ENCODE results near the gene TXNIP. TPM values are rescaled to one million over a fixed set of nuclear protein-coding genes. Genes with fewer than 3 reads are reported as not detected.
A peak's percentile ranks its signal among the peaks of the same experiment; 100 is the strongest.
"Not testable (repeated sequence)": the region's sequence is repeated elsewhere in the genome, so short reads cannot be mapped to it uniquely, and the experiment has no call there.

TXNIP gene
- total and polyA plus RNA-seq, 7 experiments from 2014 or later, result 498 to 5,430 (median 675) TPM

DNA sequence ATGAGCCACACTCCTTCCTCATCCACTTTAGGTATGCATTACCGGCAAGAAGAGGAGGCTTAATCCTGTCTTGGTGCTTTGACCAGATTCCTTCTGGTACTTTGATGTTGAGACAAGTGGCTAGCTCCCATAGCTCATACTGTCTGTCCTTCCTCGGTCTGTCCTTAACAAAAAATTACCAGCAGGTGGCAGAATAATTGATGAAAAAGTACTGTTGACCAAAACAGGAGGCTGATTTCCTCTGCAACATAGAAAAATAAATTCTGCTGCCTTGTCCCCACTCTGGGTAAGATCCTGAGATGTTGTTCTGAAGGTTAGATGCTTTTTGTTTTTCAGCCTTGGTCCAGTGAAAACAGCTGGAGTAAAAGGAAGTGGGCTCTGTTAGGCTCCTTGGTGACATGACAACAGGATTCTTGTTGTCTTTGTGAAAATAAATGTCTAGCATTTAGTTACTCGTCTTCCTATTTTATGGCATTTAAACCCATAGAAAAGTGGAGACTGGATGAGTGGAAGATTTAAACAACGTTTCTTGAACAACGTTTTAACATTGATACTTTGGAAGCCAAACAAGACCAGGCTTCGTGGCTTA lies 36.3 kb upstream of the TXNIP start:
- intact Hi-C loops (cut with micrococcal nuclease), result no loop called here
- ChIA-PET POLR2A (interaction anchor here (0.6 to 3.3 kb wide), 5 partner anchors 14 to 157 kb away, joined by 3 to 12 read pairs (median 4); partner anchors contain the start of genes ANKRD34A and POLR3GL), CTCF (interaction anchor here (0.8 to 1.1 kb wide), 5 partner anchors 19 to 204 kb away, joined by 3 to 9 read pairs (median 6); no protein-coding TSS in a partner anchor)
- H3K36me3 Mint-ChIP-seq, result peaks cover 0 to 7% (median 0%) of the 10 kb centered on the region in 5 donors
- H3K27me3 Mint-ChIP-seq, result peaks cover 0 to 30% (median 6%) of the 10 kb centered on the region in 5 donors
- Histone ChIP-seq H3K27ac (ENCODE audit: low read depth, low read length) (no peak overlapping the region), H3K36me3 (ENCODE audit: control insufficient read depth in 2 of 3, insufficient read depth in 3 of 3, low read length in 3 of 3) (peaks cover 0 to 4% (median 0%) of the 10 kb centered on the region in 3 experiments), H3K4me1 (ENCODE audit: control insufficient read depth in 2 of 2, insufficient read depth in 2 of 2, low read length in 2 of 2) (no peaks in the 10 kb centered on the region), H3K4me3 (ENCODE audit: low read length) (no peak overlapping the region), H3K9me3 (ENCODE audit: control insufficient read depth in 2 of 3, low read length in 3 of 3) (no peaks in the 10 kb centered on the region), H3K27me3 (ENCODE audit: control insufficient read depth in 2 of 2, insufficient read depth in 2 of 2, low read length in 2 of 2) (no peaks in the 10 kb centered on the region)
- ATAC-seq (no peak), DNase-seq (peak in 3 of 9 donors; percentile 19 to 27 (median 25))
- peak overlapping the region in 4 of 9 donors; percentile 14 to 33 (median 30) for H3K27ac Mint-ChIP-seq
- H3K9me3 Mint-ChIP-seq, result peaks cover 0 to 21% (median 0%) of the 10 kb centered on the region in 11 donors
- H3K4me3 Mint-ChIP-seq, result no peak overlapping the region
- H3K4me1 Mint-ChIP-seq, result peaks cover 6 to 36% (median 26%) of the 10 kb centered on the region in 7 donors

DNA sequence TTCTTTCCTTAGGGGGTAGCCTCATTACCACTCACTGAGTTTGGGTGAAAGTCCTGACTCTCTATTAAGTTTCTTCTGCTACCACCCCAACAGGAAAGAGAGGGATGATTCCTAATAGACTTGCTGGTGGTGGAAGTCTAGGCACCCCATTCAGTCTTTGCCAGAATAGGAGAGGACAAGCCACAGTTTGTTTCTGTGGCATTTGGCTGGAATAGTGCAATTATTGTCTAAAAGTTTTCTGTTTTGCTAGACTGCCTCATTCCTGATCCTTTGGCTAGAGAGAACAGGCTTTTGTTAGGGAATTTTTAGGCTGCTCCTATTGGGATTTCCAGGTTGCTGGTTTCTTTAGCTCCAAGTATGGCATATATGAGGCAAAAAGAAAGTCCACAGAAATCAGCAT lies 35.1 kb upstream of the TXNIP start:
- no peak overlapping the region for H3K4me3 ChIP-seq (ENCODE audit: low read length)
- peaks cover 4 to 24% (median 18%) of the 10 kb centered on the region in 7 donors for H3K4me1 Mint-ChIP-seq
- H3K27ac ChIP-seq (ENCODE audit: low read depth, low read length), result no peak overlapping the region
- no peaks in the 10 kb centered on the region for H3K4me1 ChIP-seq (ENCODE audit: control insufficient read depth in 2 of 2, insufficient read depth in 2 of 2, low read length in 2 of 2)
- no peak overlapping the region for H3K4me3 Mint-ChIP-seq
- H3K9me3 Mint-ChIP-seq, result peaks cover 0 to 10% (median 0%) of the 10 kb centered on the region in 11 donors
- H3K27ac Mint-ChIP-seq, result no peak overlapping the region
- DNase-seq, result no peak
- ChIA-PET CTCF (interaction anchor here (0.8 to 1.1 kb wide), 2 partner anchors 9 to 27 kb away, joined by 4 read pairs; no protein-coding TSS in a partner anchor), POLR2A (interaction anchor here (1.6 to 3.3 kb wide), 2 partner anchors 21 to 67 kb away, joined by 8 to 12 read pairs; partner anchors contain the start of genes ANKRD34A and POLR3GL)
- intact Hi-C loops (cut with micrococcal nuclease), result no loop called here
- no peak for ATAC-seq
- peaks cover 0 to 23% (median 5%) of the 10 kb centered on the region in 5 donors for H3K27me3 Mint-ChIP-seq
- no peaks in the 10 kb centered on the region for H3K9me3 ChIP-seq (ENCODE audit: control insufficient read depth in 2 of 3, low read length in 3 of 3)
- no peaks in the 10 kb centered on the region for H3K27me3 ChIP-seq (ENCODE audit: control insufficient read depth in 2 of 2, insufficient read depth in 2 of 2, low read length in 2 of 2)
- no peaks in the 10 kb centered on the region for H3K36me3 Mint-ChIP-seq
- H3K36me3 ChIP-seq (ENCODE audit: control insufficient read depth in 2 of 3, insufficient read depth in 3 of 3, low read length in 3 of 3), result no peaks in the 10 kb centered on the region

DNA sequence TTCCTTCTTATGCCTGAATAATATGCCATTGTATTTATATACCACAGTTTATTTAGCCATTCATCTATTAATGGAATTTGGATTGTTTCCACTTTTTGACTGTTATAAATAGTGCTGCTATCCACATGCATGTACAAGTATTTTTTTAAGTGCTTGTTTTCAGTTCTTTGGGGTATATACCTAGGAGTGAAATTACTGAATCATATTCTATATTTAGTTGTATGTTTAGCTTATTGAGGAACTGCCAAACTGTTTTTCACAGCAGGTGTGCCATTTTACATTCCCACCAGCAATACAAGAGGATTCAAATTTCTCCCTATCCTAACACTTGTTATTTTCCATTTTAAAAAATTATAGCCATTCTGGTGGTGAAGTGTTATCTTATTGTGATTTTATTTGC lies 32.7 kb upstream of the TXNIP start:
- Mint-ChIP-seq H3K27me3 (peaks cover 0 to 39% (median 8%) of the 10 kb centered on the region in 5 donors), H3K36me3 (no peaks in the 10 kb centered on the region), H3K27ac (no peak overlapping the region), H3K9me3 (peaks cover 0 to 1% (median 0%) of the 10 kb centered on the region in 11 donors), H3K4me3 (no peak overlapping the region), H3K4me1 (peaks cover 0 to 6% (median 5%) of the 10 kb centered on the region in 7 donors)
- ChIA-PET POLR2A (no interaction called here), CTCF (interaction anchor here (0.7 kb wide), 2 partner anchors 10 to 180 kb away, joined by 3 to 4 read pairs; no protein-coding TSS in a partner anchor)
- no peak overlapping the region for H3K4me3 ChIP-seq (ENCODE audit: low read length)
- no peaks in the 10 kb centered on the region for H3K9me3 ChIP-seq (ENCODE audit: control insufficient read depth in 2 of 3, low read length in 3 of 3)
- no peak overlapping the region for H3K27ac ChIP-seq (ENCODE audit: low read depth, low read length)
- intact Hi-C loops (cut with micrococcal nuclease), result no loop called here
- no peaks in the 10 kb centered on the region for H3K4me1 ChIP-seq (ENCODE audit: control insufficient read depth in 2 of 2, insufficient read depth in 2 of 2, low read length in 2 of 2)
- no peaks in the 10 kb centered on the region for H3K36me3 ChIP-seq (ENCODE audit: control insufficient read depth in 2 of 3, insufficient read depth in 3 of 3, low read length in 3 of 3)
- no peak for DNase-seq
- H3K27me3 ChIP-seq (ENCODE audit: control insufficient read depth in 2 of 2, insufficient read depth in 2 of 2, low read length in 2 of 2), result peaks cover 0 to 3% of the 10 kb centered on the region in 2 donors
- no peak for ATAC-seq

DNA sequence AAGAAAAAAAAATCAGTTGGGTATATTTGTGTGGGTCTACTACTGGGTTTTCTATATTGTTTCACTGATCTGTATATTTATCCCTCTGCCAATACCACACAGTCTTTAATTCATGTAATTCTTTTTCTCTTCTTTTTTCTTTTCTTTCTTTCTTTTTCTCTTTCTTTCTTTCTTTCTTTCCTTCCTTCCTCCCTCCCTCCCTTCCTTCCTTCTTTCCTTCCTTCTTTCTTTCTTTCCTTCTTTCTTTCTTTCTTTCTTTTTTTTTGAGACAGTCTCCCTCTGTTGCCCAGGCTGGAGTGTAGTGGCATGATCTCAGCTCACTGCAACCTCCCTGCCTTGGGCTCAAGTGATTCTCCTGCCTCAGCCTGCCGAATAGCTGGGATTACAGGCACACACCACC lies 30.3 kb upstream of the TXNIP start:
- H3K4me3 ChIP-seq (ENCODE audit: low read length); H3K4me3 Mint-ChIP-seq; H3K9me3 ChIP-seq (ENCODE audit: control insufficient read depth in 2 of 3, low read length in 3 of 3); DNase-seq; CTCF ChIA-PET; H3K9me3 Mint-ChIP-seq; H3K4me1 ChIP-seq (ENCODE audit: control insufficient read depth in 2 of 2, insufficient read depth in 2 of 2, low read length in 2 of 2); H3K27ac ChIP-seq (ENCODE audit: low read depth, low read length); intact Hi-C loops (cut with micrococcal nuclease); ATAC-seq; POLR2A ChIA-PET; H3K36me3 ChIP-seq (ENCODE audit: control insufficient read depth in 2 of 3, insufficient read depth in 3 of 3, low read length in 3 of 3); H3K36me3 Mint-ChIP-seq; H3K4me1 Mint-ChIP-seq; H3K27me3 ChIP-seq (ENCODE audit: control insufficient read depth in 2 of 2, insufficient read depth in 2 of 2, low read length in 2 of 2): not testable (repeated sequence)
- H3K27me3 Mint-ChIP-seq, result peaks cover 4 to 56% (median 23%) of the 10 kb centered on the region in 5 donors
- peak overlapping the region in 2 of 9 donors; percentile 21 to 25 for H3K27ac Mint-ChIP-seq

DNA sequence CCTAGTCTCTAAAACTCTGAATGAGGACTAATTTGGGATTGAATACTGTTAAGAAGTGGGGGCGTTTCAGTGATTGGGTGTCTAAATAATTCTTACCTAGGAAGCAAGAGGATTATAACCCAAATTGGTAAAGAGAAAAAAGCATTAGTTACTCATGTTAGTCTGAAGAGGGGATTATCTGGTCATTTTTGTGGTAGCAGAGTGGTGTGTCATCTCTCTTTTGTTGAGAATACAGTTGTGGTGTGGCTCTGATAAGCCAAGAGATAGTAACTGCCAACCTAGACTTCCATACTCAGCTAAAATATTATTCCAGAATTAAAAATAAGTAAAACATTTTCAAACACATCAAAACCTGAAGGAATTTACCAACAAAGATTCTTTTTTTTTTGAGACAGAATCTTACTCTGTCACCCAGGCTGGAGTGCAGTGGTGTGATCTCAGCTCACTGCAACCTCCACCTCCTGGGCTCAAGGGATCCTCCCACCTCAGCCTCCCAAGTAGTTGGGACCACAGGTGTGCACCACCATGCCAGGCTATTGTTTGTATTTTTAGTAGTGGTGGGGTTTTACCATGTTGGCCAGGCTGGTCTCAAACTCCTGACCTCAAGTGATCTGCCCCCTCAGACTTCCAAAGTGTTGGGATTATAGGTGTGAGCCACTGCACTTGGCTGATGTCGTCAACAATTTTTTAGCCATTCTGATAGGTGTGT lies 29.6 kb upstream of the TXNIP start:
- H3K4me1 ChIP-seq (ENCODE audit: control insufficient read depth in 2 of 2, insufficient read depth in 2 of 2, low read length in 2 of 2); ATAC-seq; H3K27me3 ChIP-seq (ENCODE audit: control insufficient read depth in 2 of 2, insufficient read depth in 2 of 2, low read length in 2 of 2); H3K4me1 Mint-ChIP-seq; H3K9me3 ChIP-seq (ENCODE audit: control insufficient read depth in 2 of 3, low read length in 3 of 3); DNase-seq; H3K4me3 ChIP-seq (ENCODE audit: low read length); H3K27ac ChIP-seq (ENCODE audit: low read depth, low read length); H3K27ac Mint-ChIP-seq; H3K4me3 Mint-ChIP-seq; H3K9me3 Mint-ChIP-seq; intact Hi-C loops (cut with micrococcal nuclease); H3K36me3 ChIP-seq (ENCODE audit: control insufficient read depth in 2 of 3, insufficient read depth in 3 of 3, low read length in 3 of 3); POLR2A ChIA-PET; H3K36me3 Mint-ChIP-seq: not testable (repeated sequence)
- CTCF ChIA-PET, result interaction anchor here (0.7 kb wide), 1 partner anchor 180 kb away, joined by 3 read pairs; the partner anchor contains the start of gene NUDT17
- peaks cover 11 to 61% (median 31%) of the 10 kb centered on the region in 5 donors for H3K27me3 Mint-ChIP-seq

DNA sequence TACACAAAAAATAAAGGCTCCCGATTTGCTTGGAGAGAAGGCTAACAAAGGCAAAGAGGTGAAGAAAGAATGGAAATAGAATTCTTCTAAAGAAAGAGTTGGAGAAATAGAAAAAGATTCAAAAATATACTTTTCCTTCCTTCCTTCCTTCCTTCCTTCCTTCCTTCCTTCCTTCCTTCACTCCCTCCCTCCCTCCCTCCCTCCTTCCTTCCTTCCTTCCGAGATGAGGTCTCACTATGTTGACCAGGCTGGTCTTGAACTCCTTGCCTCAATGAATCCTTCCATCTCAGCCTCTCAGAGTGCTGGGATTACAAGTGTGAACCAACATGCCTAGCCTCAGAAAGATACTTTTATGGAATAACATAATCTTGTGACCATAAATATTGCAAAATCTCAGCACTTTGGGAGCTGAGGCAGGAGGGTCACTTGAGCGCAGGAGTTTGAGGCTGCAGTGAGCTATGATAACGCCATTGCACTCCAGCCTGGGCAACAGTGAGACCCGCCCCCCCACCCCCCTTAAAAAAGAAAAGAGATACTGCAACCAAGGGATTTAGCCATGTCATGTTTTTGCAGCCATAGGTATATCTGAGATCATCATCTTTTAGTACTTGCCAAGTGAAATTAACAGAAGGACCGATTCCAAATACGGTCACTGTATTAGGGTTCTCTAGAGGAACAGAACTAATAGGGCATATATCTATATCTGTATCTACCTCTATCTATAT lies 26.2 kb upstream of the TXNIP start:
- Histone ChIP-seq H3K4me3 (ENCODE audit: low read length) (no peak overlapping the region), H3K4me1 (ENCODE audit: control insufficient read depth in 2 of 2, insufficient read depth in 2 of 2, low read length in 2 of 2) (peaks cover 4 to 7% of the 10 kb centered on the region in 2 donors), H3K27me3 (ENCODE audit: control insufficient read depth in 2 of 2, insufficient read depth in 2 of 2, low read length in 2 of 2) (peaks cover 10 to 16% of the 10 kb centered on the region in 2 donors), H3K36me3 (ENCODE audit: control insufficient read depth in 2 of 3, insufficient read depth in 3 of 3, low read length in 3 of 3) (no peaks in the 10 kb centered on the region), H3K9me3 (ENCODE audit: control insufficient read depth in 2 of 3, low read length in 3 of 3) (no peaks in the 10 kb centered on the region), H3K27ac (ENCODE audit: low read depth, low read length) (no peak overlapping the region)
- Mint-ChIP-seq H3K9me3 (peaks cover 0 to 3% (median 0%) of the 10 kb centered on the region in 11 donors), H3K36me3 (peaks cover 0 to 3% (median 0%) of the 10 kb centered on the region in 5 donors), H3K27me3 (peaks cover 38 to 79% (median 55%) of the 10 kb centered on the region in 5 donors), H3K4me1 (peaks cover 0 to 13% (median 10%) of the 10 kb centered on the region in 7 donors), H3K27ac (no peak overlapping the region), H3K4me3 (no peak overlapping the region)
- intact Hi-C loops (cut with micrococcal nuclease), result no loop called here
- ChIA-PET CTCF (interaction anchor here (0.6 to 1.8 kb wide), 3 partner anchors 14 to 177 kb away, joined by 3 to 7 read pairs (median 3); partner anchors contain the start of gene NUDT17), POLR2A (interaction anchor here (1.2 to 35.8 kb wide), 2 partner anchors 36 to 104 kb away, joined by 4 to 1779 read pairs; partner anchors contain the start of genes PEX11B and TXNIP)
- ATAC-seq (no peak), DNase-seq (no peak)

All from naive thymus-derived CD4-positive, alpha-beta T cell (primary cell).